Upper lobe of right lung (tissue), 1 donor: ENCODE measurements around the gene ME3. TPM values are rescaled to one million over a fixed set of nuclear protein-coding genes. Genes with fewer than 3 reads are reported as not detected.
A peak's percentile ranks its signal among the peaks of the same experiment; 100 is the strongest.

Experiments
- ATAC-seq: fragments of 200-7000 bp; cut with Tn5 transposase; one replicate; pipeline ENCODE4 v1.9.1; 2020; ENCODE audit warnings: mild to moderate bottlenecking, moderate library complexity
- DNase-seq: peaks from one replicate; pipeline ENCODE4 v3.0.0-alpha.2; 2020
- H3K27ac ChIP-seq: fragments of 200-600 bp; one replicate; pipeline ENCODE4 v1.8.0; 2022
- H3K27me3 ChIP-seq: fragments of 200-600 bp; one replicate; pipeline ENCODE4 v1.8.0; 2022; ENCODE audit warnings: mild to moderate bottlenecking
- H3K36me3 ChIP-seq: fragments of 200-600 bp; one replicate; pipeline ENCODE4 v1.8.0; 2022
- H3K4me1 ChIP-seq: fragments of 200-600 bp; one replicate; pipeline ENCODE4 v1.8.0; 2022
- H3K4me3 ChIP-seq: fragments of 200-600 bp; one replicate; pipeline ENCODE4 v1.8.0; 2022; ENCODE audit warnings: mild to moderate bottlenecking
- H3K9me3 ChIP-seq: fragments of 200-600 bp; one replicate; pipeline ENCODE4 v1.8.0; 2022
- intact Hi-C: fragments of 100-400 bp; cut with DNase I; formaldehyde crosslinking; loops from one replicate; pipeline ENCODE4 v1.11.0; 2022
- total RNA-seq: library from RNA; stranded (reverse); fragmentation: NEBNext Ultra II Directional; extraction: Animal tissue kit (Norgen Biotek cat#: 25700); gene quantifications from one replicate; pipeline ENCODE4 v1.2.1, GENCODE V29; 2021
- TF ChIP-seq, protein P1 (sequence below): fragments of 200-600 bp; IDR thresholded peaks from one replicate; pipeline ENCODE4 v1.8.0; 2022; ENCODE audit warnings: antibody characterized with exemption
- donor health status: DM: no; HTN: yes; CAD: no; lungs with severe emphysema.

The ME3 gene
- total RNA-seq, 1 donor from 2014 or later, result 24.7 TPM

- H3K27me3 ChIP-seq, result no peaks in the 10 kb centered on the region
- TF ChIP-seq, protein P1, sequence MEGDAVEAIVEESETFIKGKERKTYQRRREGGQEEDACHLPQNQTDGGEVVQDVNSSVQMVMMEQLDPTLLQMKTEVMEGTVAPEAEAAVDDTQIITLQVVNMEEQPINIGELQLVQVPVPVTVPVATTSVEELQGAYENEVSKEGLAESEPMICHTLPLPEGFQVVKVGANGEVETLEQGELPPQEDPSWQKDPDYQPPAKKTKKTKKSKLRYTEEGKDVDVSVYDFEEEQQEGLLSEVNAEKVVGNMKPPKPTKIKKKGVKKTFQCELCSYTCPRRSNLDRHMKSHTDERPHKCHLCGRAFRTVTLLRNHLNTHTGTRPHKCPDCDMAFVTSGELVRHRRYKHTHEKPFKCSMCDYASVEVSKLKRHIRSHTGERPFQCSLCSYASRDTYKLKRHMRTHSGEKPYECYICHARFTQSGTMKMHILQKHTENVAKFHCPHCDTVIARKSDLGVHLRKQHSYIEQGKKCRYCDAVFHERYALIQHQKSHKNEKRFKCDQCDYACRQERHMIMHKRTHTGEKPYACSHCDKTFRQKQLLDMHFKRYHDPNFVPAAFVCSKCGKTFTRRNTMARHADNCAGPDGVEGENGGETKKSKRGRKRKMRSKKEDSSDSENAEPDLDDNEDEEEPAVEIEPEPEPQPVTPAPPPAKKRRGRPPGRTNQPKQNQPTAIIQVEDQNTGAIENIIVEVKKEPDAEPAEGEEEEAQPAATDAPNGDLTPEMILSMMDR, result no peak
- DNase-seq (no peak), ATAC-seq (no peak)
- H3K9me3 ChIP-seq, result no peaks in the 10 kb centered on the region
- H3K27ac ChIP-seq, result no peak overlapping the region
- H3K4me1 ChIP-seq, result peaks cover 5% of the 10 kb centered on the region
- intact Hi-C loops, result no loop called here
- H3K36me3 ChIP-seq, result no peaks in the 10 kb centered on the region
- no peak overlapping the region for H3K4me3 ChIP-seq
Observed at GRCh38 chr11:86641537-86642261, 30.7 kb downstream of the ME3 start.

DNA sequence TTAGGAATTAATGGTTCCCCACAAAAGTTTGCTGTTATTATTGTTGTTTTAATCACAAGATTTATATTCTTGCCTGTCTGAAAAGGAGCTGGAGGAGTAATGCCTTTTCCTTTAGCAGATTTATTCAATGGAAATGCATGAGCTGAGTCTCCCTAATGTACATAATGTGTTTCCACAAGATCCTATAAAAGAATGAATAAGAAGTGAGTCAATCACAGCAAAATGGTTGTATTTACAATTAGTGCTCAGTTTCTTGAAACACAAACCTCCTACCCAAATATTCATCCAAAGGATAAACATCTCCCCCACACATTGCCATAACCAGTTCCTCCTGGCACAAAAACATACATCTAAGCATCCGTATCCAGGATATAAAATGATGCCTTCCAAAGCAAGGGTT, 33.3 kb downstream of the ME3 start:
- no peak for ATAC-seq
- TF ChIP-seq, protein P1, result no peak

DNA sequence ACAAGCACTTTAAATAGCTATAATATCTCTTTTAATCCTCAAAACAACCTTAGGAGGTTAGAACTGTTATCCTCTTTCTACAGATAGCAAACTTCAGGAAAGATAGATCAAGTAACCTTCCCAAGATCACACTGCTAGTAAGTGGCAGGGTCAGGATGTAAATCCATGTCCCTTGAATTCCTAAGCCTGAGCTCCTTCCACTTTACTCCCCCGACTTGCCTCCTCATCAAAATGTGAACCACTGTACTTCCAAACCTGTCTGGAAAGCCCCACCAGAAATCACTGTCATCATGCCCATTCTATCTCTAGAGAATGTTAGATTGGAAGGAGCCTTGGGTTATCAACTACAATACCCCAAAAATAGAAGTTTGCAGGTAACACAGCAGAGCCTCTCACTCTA, 33.7 kb downstream of the ME3 start:
- Histone ChIP-seq H3K27me3 (no peaks in the 10 kb centered on the region), H3K36me3 (no peaks in the 10 kb centered on the region), H3K9me3 (no peaks in the 10 kb centered on the region), H3K4me1 (no peaks in the 10 kb centered on the region), H3K4me3 (no peak overlapping the region), H3K27ac (no peak overlapping the region)
- TF ChIP-seq, protein P1, result no peak
- ATAC-seq (no peak), DNase-seq (no peak)
- intact Hi-C loops, result no loop called here

More for the DNA sequence above, 33.3 kb downstream of the ME3 start:
- H3K27me3 ChIP-seq, result no peaks in the 10 kb centered on the region
- no peaks in the 10 kb centered on the region for H3K36me3 ChIP-seq
- peaks cover under 1% of the 10 kb centered on the region for H3K4me1 ChIP-seq
- intact Hi-C loops, result no loop called here
- no peaks in the 10 kb centered on the region for H3K9me3 ChIP-seq
- no peak overlapping the region for H3K4me3 ChIP-seq
- DNase-seq, result no peak
- H3K27ac ChIP-seq, result no peak overlapping the region

GRCh38 chr11:86637988-86638387, 34.4 kb downstream of the ME3 start:
- intact Hi-C loops, result no loop called here
- Histone ChIP-seq H3K4me1 (no peaks in the 10 kb centered on the region), H3K27ac (no peak overlapping the region), H3K9me3 (no peaks in the 10 kb centered on the region), H3K36me3 (no peaks in the 10 kb centered on the region), H3K4me3 (no peak overlapping the region), H3K27me3 (no peaks in the 10 kb centered on the region)
- ATAC-seq, result no peak
- DNase-seq, result no peak
- TF ChIP-seq, protein P1, result no peak

DNA sequence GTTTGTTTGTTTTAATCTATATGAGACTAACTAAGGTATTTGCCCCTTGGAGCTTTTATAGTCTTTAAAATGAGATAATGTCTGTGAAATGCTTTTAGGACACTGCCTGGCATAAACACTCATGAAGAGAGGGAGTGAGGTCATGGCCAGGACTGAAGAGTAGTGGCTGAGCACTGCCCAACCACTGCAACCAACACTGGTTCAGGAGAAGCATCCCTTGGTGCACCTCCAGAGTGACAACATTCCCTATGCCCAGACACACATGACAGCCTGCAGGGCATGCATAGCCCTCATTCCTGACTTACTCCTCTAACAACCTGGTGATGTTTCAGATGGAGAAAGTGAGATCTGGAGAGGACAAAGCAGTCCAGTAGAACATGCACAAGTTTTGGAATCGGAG, 36.1 kb downstream of the ME3 start:
- DNase-seq (no peak), ATAC-seq (peak; percentile 22)
- H3K4me3 ChIP-seq, result no peak overlapping the region
- H3K27ac ChIP-seq, result no peak overlapping the region
- no peaks in the 10 kb centered on the region for H3K4me1 ChIP-seq
- no peaks in the 10 kb centered on the region for H3K27me3 ChIP-seq
- no peaks in the 10 kb centered on the region for H3K9me3 ChIP-seq
- no peaks in the 10 kb centered on the region for H3K36me3 ChIP-seq
- TF ChIP-seq, protein P1, result no peak
- intact Hi-C loops, result no loop called here
